Activated T-cell treated with anti-CD3 and anti-CD28 coated beads, Interleukin-2, amount 50 U/mL, for 4 hours (primary cell): ENCODE data around the gene FSCN2. TPM values are rescaled to one million over a fixed set of nuclear protein-coding genes. Genes with fewer than 3 reads are reported as not detected.
"Not testable (repeated sequence)": the region's sequence is repeated elsewhere in the genome, so short reads cannot be mapped to it uniquely, and the experiment has no call there.

ENCODE experiments used
- ATAC-seq, 2 donors: fragments of 200-7000 bp; cut with Tn5 transposase; one replicate each; pipeline ENCODE4 v1.10.0; 2021
- DNase-seq: peaks from one replicate; pipeline ENCODE4 v3.0.0-alpha.2; 2020
- H3K27me3 Mint-ChIP-seq: one replicate; pipeline ENCODE4 v1.8.0; 2021; ENCODE audit warnings: low read depth, mixed read lengths
- H3K36me3 Mint-ChIP-seq: one replicate; pipeline ENCODE4 v1.8.0; 2022; ENCODE audit warnings: mixed read lengths; ENCODE audit not compliant: insufficient read depth
- H3K4me1 Mint-ChIP-seq: one replicate; pipeline ENCODE4 v1.8.0; 2021; ENCODE audit warnings: low read depth, mixed read lengths
- H3K4me3 Mint-ChIP-seq: one replicate; pipeline ENCODE4 v1.8.0; 2021; ENCODE audit warnings: mild to moderate bottlenecking, moderate library complexity, mixed read lengths
- H3K9me3 Mint-ChIP-seq: one replicate; pipeline ENCODE4 v1.8.0; 2021; ENCODE audit warnings: mixed read lengths
- total RNA-seq, 3 donors: library from RNA; stranded (reverse); gene quantifications; one replicate each; pipeline ENCODE4 v1.2.1, GENCODE V29; 2021

FSCN2 gene
- total RNA-seq, 3 donors from 2014 or later: 0.33 to 0.58 TPM; not detected in 1

- no peak for ATAC-seq
- Mint-ChIP-seq H3K27me3 (no peaks in the 10 kb centered on the region), H3K4me3 (no peak overlapping the region), H3K36me3 (peaks cover 39% of the 10 kb centered on the region), H3K9me3 (no peaks in the 10 kb centered on the region), H3K4me1 (peaks cover 12% of the 10 kb centered on the region)
- DNase-seq: no peak
These were observed 54.6 kb downstream of the FSCN2 start for GRCh38 chr17:81582749-81583148.

GRCh38 chr17:81583589-81584342 lies 55.6 kb downstream of the FSCN2 start:
- ATAC-seq (no peak), DNase-seq (no peak)
- H3K4me3 Mint-ChIP-seq: no peak overlapping the region
- H3K36me3 Mint-ChIP-seq: peaks cover 41% of the 10 kb centered on the region
- peaks cover 8% of the 10 kb centered on the region for H3K4me1 Mint-ChIP-seq
- no peaks in the 10 kb centered on the region for H3K9me3 Mint-ChIP-seq
- no peaks in the 10 kb centered on the region for H3K27me3 Mint-ChIP-seq

GRCh38 chr17:81584771-81585170 lies 56.6 kb downstream of the FSCN2 start:
- peaks cover 39% of the 10 kb centered on the region for H3K36me3 Mint-ChIP-seq
- not testable (repeated sequence) for H3K4me3 Mint-ChIP-seq, DNase-seq, H3K9me3 Mint-ChIP-seq, ATAC-seq, H3K27me3 Mint-ChIP-seq, H3K4me1 Mint-ChIP-seq

GRCh38 chr17:81586096-81586495 lies 57.9 kb downstream of the FSCN2 start:
- H3K36me3 Mint-ChIP-seq: peaks cover 35% of the 10 kb centered on the region

More at GRCh38 chr17:81586096-81586495, 57.9 kb downstream of the FSCN2 start:
- Mint-ChIP-seq H3K27me3 (no peaks in the 10 kb centered on the region), H3K4me1 (no peaks in the 10 kb centered on the region), H3K9me3 (no peaks in the 10 kb centered on the region), H3K4me3 (no peak overlapping the region)
- ATAC-seq (no peak), DNase-seq (no peak)

Other genes starting within 250 kb of the FSCN2 start
- 10 to 100 TPM; 45.7 to 58.6 (median 53.9) TPM for gene SLC38A10, start 233.1 kb upstream of the FSCN2 start, total RNA-seq
- gene BAHCC1, start 132.9 kb upstream of the FSCN2 start, total RNA-seq: under 1 TPM; 0.08 to 0.19 (median 0.08) TPM
- 1,000 to 10,000 TPM; 3,953 to 4,676 (median 4,016) TPM for gene ACTG1, start 15.6 kb upstream of the FSCN2 start, total RNA-seq
- gene FAAP100, start 24.0 kb downstream of the FSCN2 start, total RNA-seq: 10 to 100 TPM; 59.3 to 63.3 (median 61.6) TPM
- 100 to 1,000 TPM; 153 to 201 (median 167) TPM for gene NPLOC4, start 108.7 kb downstream of the FSCN2 start, total RNA-seq
- under 1 TPM in 2 of 3 donors, not detected in 1; 0.11 to 0.18 TPM for gene TSPAN10, start 108.8 kb downstream of the FSCN2 start, total RNA-seq
- gene PDE6G, start 128.2 kb downstream of the FSCN2 start, total RNA-seq: under 1 TPM in 1 of 3 donors, not detected in 2; 0.35 TPM
- 10 to 100 TPM; 35.0 to 41.1 (median 35.3) TPM for gene OXLD1, start 138.2 kb downstream of the FSCN2 start, total RNA-seq
- 10 to 100 TPM; 82.9 to 91.9 (median 84.9) TPM for gene CCDC137, start 138.4 kb downstream of the FSCN2 start, total RNA-seq
- 10 to 100 TPM; 27.3 to 38.6 (median 27.9) TPM for gene ARL16, start 155.4 kb downstream of the FSCN2 start, total RNA-seq
- 100 to 1,000 TPM; 146 to 162 (median 147) TPM for gene HGS, start 155.6 kb downstream of the FSCN2 start, total RNA-seq
- 100 to 1,000 TPM; 294 to 372 (median 359) TPM for gene MRPL12, start 175.0 kb downstream of the FSCN2 start, total RNA-seq
- gene SLC25A10, start 183.9 kb downstream of the FSCN2 start, total RNA-seq: 10 to 100 TPM; 29.9 to 47.8 (median 38.8) TPM